Measurements from ENCODE around the gene TRPM5.
A peak's percentile ranks its signal among the peaks of the same experiment; 100 is the strongest.

TRPM5 gene

DNA sequence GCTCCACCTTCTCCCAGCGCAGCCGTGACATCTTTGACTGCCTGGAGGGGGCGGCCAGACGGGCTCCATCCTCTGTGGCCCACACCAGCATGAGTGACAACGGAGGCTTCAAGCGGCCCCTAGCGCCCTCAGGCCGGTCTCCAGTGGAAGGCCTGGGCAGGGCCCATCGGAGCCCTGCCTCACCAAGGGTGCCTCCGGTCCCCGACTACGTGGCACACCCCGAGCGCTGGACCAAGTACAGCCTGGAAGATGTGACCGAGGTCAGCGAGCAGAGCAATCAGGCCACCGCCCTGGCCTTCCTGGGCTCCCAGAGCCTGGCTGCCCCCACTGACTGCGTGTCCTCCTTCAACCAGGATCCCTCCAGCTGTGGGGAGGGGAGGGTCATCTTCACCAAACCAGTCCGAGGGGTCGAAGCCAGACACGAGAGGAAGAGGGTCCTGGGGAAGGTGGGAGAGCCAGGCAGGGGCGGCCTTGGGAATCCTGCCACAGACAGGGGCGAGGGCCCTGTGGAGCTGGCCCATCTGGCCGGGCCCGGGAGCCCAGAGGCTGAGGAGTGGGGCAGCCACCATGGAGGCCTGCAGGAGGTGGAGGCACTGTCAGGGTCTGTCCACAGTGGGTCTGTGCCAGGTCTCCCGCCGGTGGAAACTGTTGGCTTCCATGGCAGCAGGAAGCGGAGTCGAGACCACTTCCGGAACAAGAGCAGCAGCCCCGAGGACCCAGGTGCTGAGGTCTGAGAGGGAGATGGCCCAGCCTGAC, 41.2 kb downstream of the TRPM5 start:
- DNase-seq (ENCODE audit: low spot score) = no peak

DNA sequence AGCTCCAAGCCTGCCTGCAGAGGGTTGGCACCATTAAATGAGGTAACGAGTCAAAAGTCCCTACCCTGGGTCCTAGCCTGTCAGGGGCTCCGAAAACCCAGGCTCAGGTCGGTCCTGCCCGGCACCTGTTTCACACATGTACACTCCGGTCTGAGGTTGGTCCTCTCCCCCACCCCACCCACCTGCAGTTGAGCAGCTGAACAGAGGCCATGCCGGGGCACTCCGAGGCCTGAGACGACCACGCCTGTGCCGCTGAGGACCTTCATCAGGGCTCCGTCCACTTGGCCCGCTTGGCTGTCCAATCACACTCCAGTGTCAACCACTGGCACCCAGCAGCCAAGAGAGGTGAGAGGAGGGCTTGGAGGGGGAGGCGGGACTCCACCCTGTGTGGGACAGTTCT, 42.2 kb downstream of the TRPM5 start:
- no peak for DNase-seq (ENCODE audit: low spot score)

DNA sequence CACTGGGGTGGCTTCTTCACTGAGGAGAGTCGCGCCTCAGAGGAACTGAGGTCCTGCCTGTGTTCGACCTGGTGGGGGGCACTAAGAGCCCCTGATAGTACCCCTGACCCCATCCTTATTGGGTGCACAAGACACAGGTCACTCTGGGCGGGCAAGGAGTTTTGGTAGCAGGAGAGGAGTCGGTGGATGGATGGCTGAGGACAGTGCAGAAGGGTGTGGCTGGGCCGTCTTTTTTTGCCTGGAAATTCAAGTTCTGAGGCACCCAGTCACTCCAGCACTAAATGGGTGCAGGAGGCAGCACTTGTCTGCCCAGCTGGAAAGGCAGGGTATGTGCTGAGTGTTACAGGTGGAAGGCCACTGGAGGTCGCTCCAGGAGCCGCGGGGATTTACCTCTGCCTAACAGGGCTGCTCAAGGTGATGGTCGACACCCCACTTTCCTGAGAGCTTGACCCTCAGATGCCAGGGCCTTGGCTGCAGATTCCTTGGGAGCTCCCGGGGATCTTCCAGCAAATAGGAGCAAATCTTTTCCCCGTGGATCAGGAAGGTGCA, 42.8 kb downstream of the TRPM5 start:
- no peak for DNase-seq (ENCODE audit: low spot score)

DNA sequence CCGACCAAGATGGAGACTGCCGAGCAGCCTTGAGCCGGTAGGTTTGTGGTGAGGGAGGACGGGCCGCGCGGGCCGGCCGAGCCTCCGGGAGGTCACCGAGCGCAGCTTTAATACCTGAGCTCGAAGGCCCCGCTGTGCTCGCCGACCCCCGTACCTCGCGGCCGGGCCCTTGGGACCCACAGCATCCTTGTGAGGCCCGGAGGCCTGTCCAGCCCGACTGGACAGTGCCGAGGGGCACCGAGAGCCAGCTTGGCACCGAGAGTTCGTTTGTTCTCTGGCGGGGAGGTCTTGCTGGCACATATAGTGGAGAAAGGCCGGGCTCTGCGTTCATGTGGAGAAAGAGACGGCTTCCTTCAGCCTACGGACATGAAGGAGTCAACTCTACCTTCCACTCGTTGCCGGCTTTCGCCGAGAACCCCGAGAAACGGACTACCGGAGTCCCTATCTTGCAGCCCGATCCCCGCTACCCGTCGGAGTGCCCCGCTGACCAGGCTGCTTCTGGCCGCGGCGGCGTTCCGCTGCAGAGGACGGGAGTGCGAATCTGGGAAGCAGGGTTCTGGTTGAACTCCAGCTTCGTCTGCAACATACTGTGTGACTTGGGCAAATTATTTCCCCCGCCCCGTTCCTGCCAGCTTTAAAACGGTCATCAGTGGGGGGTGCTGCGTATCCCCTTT, 43.4 kb downstream of the TRPM5 start:
- DNase-seq (ENCODE audit: low spot score) = no peak

DNA sequence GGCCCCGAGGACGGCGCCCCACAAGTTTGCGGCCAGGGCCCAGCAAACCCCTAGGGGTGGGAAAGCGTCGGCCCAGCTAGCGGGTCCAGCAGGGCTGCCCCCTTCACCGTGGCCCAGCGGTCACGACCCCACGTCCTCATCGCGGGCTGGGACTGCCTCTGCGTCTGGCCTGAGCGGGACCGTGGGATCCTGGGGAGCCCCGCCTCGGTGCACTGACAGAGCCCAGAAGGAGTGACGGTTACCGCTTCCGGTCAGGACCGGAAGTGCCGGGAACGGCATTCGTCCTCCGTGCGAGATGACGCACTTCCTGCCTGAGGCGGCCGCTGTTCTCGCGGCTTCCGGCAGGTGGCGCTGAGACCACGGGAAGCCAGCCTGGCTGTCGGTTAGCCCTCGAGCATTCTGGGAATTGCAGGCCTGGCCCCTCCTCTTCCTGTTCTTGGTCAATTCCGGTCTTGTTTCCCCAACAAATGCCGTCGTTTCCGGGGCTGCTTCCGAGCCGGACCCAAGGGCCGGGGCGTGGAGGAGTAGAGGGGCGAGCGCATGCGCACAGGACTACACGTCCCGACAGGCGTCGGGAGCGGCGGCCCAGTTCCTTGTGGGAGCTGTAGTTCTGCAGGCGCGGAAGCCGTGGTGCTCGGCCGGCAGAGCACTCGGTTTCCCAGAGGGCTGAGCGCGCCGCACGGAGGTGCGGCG, 44.1 kb downstream of the TRPM5 start, which contains the start of gene TSSC4:
TSSC4 (plus strand) TSS at position 682 of the 693 bp plus-strand sequence. CDS start 1,884 bp downstream, outside the sequence.
- peak; percentile 100 for DNase-seq (ENCODE audit: low spot score)

DNA sequence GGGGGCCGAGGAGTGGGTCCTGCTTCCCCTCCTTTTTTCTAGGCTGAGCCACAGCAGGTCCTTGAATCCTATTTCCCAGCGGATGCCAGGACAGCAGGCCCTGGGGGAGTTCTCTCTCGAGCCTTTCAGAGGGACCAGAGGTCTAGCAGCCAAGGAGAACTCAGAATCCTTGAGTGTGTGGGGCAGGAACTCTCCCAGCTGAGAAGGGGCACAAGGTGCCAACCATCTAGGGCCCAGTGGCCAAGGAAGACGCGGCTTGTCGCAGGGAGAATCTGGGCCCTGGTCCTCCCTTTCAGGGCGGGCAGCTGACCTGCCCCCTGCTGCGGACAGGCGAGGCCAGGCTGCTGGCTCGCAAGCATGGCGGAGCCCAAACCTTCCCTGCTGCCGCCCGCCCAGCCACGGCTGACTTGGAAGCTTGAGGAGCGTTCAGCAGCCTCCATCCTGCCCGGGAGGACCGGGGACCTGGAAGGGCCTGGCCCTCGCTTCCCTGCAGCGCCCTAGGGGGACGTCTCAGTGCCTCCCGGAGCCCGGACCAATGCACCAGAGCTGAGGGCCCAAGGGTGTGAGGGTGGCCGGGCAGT, 44.7 kb downstream of the TRPM5 start:
- DNase-seq (ENCODE audit: low spot score) = no peak

DNA sequence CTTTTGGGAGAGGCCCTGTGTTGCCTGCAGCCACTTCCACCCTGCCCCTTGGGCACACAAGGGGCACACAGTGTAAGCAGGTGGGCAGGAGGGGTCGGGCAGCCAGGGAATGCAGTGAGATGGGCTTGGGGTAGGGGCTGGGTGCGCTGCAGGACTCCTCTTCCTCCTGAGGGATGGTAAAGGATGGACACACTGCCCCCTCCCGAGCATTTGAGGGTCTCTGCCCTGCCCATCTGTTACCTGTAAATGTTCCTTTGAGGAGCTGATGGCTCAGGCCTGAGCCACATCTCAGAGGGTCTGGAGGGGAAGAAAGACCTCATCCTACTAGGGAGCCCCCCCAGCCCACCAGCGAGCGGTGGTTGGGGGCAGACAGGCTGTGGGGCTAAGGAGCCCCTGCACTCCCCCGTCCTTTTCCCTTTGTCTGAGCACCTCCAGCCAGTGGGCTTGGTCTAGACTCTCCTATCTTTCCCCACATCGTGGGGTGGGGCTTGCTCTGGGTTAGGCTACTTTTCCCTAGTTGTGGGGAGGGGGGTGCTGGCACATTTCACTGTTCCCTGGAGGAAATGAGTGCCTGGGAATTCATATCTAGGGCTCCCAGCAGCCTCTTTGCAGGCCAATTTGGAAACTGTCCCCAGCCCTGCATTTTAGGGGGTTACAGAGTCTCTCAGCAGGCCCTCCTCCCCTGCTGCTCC, 45.5 kb downstream of the TRPM5 start:
- DNase-seq (ENCODE audit: low spot score) = no peak

DNA sequence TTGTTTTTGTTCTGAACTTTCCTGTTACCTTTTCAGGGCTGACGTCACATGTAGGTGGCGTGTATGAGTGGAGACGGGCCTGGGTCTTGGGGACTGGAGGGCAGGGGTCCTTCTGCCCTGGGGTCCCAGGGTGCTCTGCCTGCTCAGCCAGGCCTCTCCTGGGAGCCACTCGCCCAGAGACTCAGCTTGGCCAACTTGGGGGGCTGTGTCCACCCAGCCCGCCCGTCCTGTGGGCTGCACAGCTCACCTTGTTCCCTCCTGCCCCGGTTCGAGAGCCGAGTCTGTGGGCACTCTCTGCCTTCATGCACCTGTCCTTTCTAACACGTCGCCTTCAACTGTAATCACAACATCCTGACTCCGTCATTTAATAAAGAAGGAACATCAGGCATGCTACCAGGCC, 47.3 kb downstream of the TRPM5 start:
- DNase-seq (ENCODE audit: low spot score) = no peak

DNA sequence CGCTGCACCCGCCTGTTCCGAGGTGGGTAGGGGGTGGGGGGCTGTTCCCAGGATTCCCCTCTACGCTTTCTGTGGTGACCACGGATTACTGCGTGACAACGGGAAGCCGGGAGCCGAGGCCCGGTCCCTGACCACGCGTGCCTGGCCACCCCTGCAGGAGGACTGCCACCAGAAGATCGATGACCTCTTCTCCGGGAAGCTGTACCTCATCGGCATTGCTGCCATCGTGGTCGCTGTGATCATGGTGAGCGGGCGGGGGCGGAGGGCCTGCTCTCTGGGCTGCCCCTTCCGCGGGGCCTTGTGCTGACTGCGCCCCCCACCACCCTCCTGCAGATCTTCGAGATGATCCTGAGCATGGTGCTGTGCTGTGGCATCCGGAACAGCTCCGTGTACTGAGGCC, 47.8 kb downstream of the TRPM5 start:
- no peak for DNase-seq (ENCODE audit: low spot score)

DNA sequence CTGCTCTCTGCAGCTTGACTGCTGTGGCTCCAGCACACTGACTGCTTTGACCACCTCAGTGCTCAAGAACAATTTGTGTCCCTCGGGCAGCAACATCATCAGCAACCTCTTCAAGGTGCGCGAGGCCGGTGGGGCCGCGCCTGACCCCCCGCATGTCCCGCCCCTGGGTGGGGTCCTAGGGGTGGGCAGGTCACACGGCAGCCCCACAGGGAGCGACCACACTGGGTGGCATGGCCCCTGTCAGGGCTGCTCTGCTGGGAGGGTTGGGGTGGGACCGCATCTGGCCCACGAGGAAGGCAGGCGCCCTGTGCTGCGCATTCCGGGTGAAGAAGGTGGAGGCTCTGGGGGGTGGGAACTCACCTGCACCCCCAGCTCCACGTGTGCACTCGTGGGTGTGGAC, 48.5 kb downstream of the TRPM5 start:
- no peak for DNase-seq (ENCODE audit: low spot score)

DNA sequence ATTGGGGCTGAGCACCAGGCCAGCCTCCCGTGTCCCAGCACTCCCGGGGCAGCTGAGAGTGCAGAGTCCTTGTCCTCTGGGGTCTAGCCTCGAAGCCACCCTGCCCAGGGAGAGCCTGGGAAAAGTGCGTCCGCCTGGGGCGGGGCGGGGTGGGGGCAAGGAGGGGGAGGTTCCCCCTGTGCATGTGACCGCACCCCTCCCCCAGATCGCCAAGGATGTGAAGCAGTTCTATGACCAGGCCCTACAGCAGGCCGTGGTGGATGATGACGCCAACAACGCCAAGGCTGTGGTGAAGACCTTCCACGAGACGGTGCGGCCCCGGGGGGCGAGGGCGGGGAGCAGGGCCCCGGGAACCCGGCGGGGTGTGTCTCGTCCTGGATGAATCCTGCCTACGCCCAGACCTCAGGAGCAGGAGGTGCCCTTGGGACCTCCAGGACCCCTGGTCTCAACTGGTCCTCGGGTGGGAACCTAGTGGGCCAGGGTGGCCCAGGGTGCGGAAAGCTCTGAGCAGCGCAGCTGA, 49.0 kb downstream of the TRPM5 start:
- no peak for DNase-seq (ENCODE audit: low spot score)

DNA sequence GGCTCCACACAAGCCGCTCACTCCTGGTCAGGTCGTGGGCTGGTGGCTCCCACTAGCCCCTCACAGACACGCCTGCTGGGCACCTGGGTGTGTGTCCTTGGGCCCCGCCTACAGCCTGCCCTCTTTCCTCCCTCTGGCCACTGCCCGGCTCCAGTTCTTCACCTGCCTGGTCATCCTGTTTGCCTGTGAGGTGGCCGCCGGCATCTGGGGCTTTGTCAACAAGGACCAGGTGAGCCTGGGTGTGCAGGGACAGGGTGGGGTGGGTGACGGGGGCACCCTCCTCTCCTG, 49.6 kb downstream of the TRPM5 start:
- DNase-seq (ENCODE audit: low spot score) = no peak

Data from AG08396 (cell line).